NCI-H1436 (cell line): Measurements from ENCODE around the gene ACOT7.

Source experiments
- DNase-seq: peaks from one replicate; lab custom pipeline; 2025; lab: John Stamatoyannopoulos, UW

The ACOT7 gene

GRCh38 chr1:6343506-6344405, 49.8 kb downstream of the ACOT7 start:
- peak; percentile 71 for DNase-seq

- peak; percentile 55 for DNase-seq
Measured at GRCh38 chr1:6342056-6342455, 51.5 kb downstream of the ACOT7 start.

GRCh38 chr1:6338695-6339094, 54.9 kb downstream of the ACOT7 start:
- DNase-seq, result no peak

GRCh38 chr1:6336776-6337622, 56.6 kb downstream of the ACOT7 start:
- DNase-seq, result no peak

- no peak for DNase-seq
Measured at GRCh38 chr1:6334261-6334993, 59.1 kb downstream of the ACOT7 start.

GRCh38 chr1:6332821-6333220, 60.7 kb downstream of the ACOT7 start:
- no peak for DNase-seq

- no peak for DNase-seq
Measured at GRCh38 chr1:6331543-6332273, 61.9 kb downstream of the ACOT7 start.

GRCh38 chr1:6330410-6330911, 63.1 kb downstream of the ACOT7 start:
- DNase-seq, result no peak

GRCh38 chr1:6329851-6330250, 63.7 kb downstream of the ACOT7 start:
- no peak for DNase-seq

GRCh38 chr1:6329396-6329795, 64.2 kb downstream of the ACOT7 start:
- DNase-seq, result no peak

GRCh38 chr1:6328696-6329095, 64.9 kb downstream of the ACOT7 start:
- DNase-seq, result no peak

- no peak for DNase-seq
Measured at GRCh38 chr1:6328091-6328490, 65.5 kb downstream of the ACOT7 start.

GRCh38 chr1:6325482-6325881, 68.1 kb downstream of the ACOT7 start:
- DNase-seq, result no peak

- no peak for DNase-seq
Measured at GRCh38 chr1:6322161-6322560, 71.4 kb downstream of the ACOT7 start.

GRCh38 chr1:6321205-6321604, 72.4 kb downstream of the ACOT7 start:
- no peak for DNase-seq

GRCh38 chr1:6317098-6317760, 76.3 kb downstream of the ACOT7 start:
- no peak for DNase-seq

GRCh38 chr1:6316240-6317097, 77.1 kb downstream of the ACOT7 start:
- no peak for DNase-seq

GRCh38 chr1:6314503-6314902, 79.1 kb downstream of the ACOT7 start:
- DNase-seq, result no peak

GRCh38 chr1:6313393-6314200, 80.0 kb downstream of the ACOT7 start:
- DNase-seq, result no peak
